Ovary (tissue), 9 donors: Measurements from ENCODE around the gene CACNG4. TPM values are rescaled to one million over a fixed set of nuclear protein-coding genes. Genes with fewer than 3 reads are reported as not detected.

Experiments used
- DNase-seq, 5 donors: peaks; one replicate each; pipeline ENCODE4 v3.0.0-alpha.2; 2019 to 2020
- H3K27ac ChIP-seq, 2 donors: fragments of 200-600 bp; one replicate each; pipeline versions ENCODE4 v1.5.1 to v1.8.0; 2019 to 2022
- H3K27me3 ChIP-seq: fragments of 200-600 bp; one replicate; pipeline ENCODE4 v1.8.0; 2022
- H3K36me3 ChIP-seq: fragments of 200-600 bp; sonication (generic); one replicate; pipeline ENCODE4 v1.5.1; 2019
- H3K4me1 ChIP-seq: one replicate; pipeline ENCODE4 v1.8.1; 2013; ENCODE audit warnings: mild to moderate bottlenecking, moderate library complexity; ENCODE audit not compliant: insufficient read depth
- H3K4me3 ChIP-seq: fragments of 200-600 bp; sonication (generic); one replicate; pipeline ENCODE4 v1.5.1; 2017
- H3K9me3 ChIP-seq, 2 donors: fragments of 200-600 bp in 1 of 2; sonication (generic) in 1 of 2; one replicate each; pipeline versions ENCODE4 v1.5.1 to v1.8.1; 2013 to 2019; ENCODE audit warnings: mild to moderate bottlenecking in 1 of 2, moderate library complexity in 1 of 2
- EP300 ChIP-seq: sonication (generic); formaldehyde crosslinking; IDR thresholded peaks from one replicate; pipeline ENCODE4 v1.6.1; 2017; ENCODE audit warnings: antibody characterized with exemption
- POLR2A ChIP-seq: fragments of 450-650 bp; IDR thresholded peaks from one replicate; pipeline ENCODE4 v1.6.1; 2017; ENCODE audit warnings: antibody characterized with exemption, mild to moderate bottlenecking, moderate library complexity
- WGBS, 3 donors: extraction: QIAGEN DNeasy Blood & Tissue Kit in 1 of 3; methylation state at CpG; one replicate each; pipeline versions ENCODE4 v1.1.5 to v1.1.7; 2013 to 2017; 5-methylcytosine and 5-hydroxymethylcytosine counted together
- intact Hi-C, 4 donors: fragments of 100-400 bp; cut with DNase I; formaldehyde crosslinking; loops; one replicate each; pipeline versions ENCODE4 v1.11.0 to v1.15.1; 2022 to 2023
- polyA plus RNA-seq, 2 donors: library from polyadenylated mRNA; stranded (reverse); fragments of 200-250 nt in 1 of 2; fragments of 350-450 nt in 1 of 2; fragmentation: Illumina TruSeq in 1 of 2; extraction: RNeasy Lipid Tissue Mini Kit (QIAGEN cat#74804) in 1 of 2; gene quantifications; one replicate each; pipeline ENCODE4 v1.2.3, GENCODE V29; 2013 to 2014
- total RNA-seq, 7 donors: library from RNA; depleted of rRNA in 2 of 7; stranded (reverse); fragments of >200 nt in 2 of 7; fragmentation: NEBNext Ultra II Directional in 3 of 7; extraction: Animal tissue kit (Norgen Biotek cat#: 25700) in 3 of 7; gene quantifications; one replicate each; pipeline versions ENCODE4 v1.1.0 to v1.2.4, GENCODE V29; 2016 to 2023
- TF ChIP-seq, protein P1 (sequence below), 3 donors: fragments of 450-650 bp in 2 of 3; fragments of 200-600 bp in 1 of 3; IDR thresholded peaks; one replicate each; pipeline versions ENCODE4 v1.5.1 to v1.8.0; 2016 to 2022; ENCODE audit warnings: antibody characterized with exemption in 3 of 3, mild to moderate bottlenecking in 1 of 3
- donor health status: DM: no; HTN: no; CAD: no; lungs with moderate emphysema.
- donor health status: DM: no; HTN: no; CAD: no.
- donor health status: Bipolar disorder and iron deficiency.
- donor health status: DM: yes; HTN: yes; CAD: no.
- donor health status: DM: no; HTN: no; CAD: no.
- donor health status: DM: yes; HTN: yes; CAD: no.

The CACNG4 gene
- total and polyA plus RNA-seq, 9 donors, result 0.02 to 4.9 (median 0.22) TPM; not detected in 2

DNA sequence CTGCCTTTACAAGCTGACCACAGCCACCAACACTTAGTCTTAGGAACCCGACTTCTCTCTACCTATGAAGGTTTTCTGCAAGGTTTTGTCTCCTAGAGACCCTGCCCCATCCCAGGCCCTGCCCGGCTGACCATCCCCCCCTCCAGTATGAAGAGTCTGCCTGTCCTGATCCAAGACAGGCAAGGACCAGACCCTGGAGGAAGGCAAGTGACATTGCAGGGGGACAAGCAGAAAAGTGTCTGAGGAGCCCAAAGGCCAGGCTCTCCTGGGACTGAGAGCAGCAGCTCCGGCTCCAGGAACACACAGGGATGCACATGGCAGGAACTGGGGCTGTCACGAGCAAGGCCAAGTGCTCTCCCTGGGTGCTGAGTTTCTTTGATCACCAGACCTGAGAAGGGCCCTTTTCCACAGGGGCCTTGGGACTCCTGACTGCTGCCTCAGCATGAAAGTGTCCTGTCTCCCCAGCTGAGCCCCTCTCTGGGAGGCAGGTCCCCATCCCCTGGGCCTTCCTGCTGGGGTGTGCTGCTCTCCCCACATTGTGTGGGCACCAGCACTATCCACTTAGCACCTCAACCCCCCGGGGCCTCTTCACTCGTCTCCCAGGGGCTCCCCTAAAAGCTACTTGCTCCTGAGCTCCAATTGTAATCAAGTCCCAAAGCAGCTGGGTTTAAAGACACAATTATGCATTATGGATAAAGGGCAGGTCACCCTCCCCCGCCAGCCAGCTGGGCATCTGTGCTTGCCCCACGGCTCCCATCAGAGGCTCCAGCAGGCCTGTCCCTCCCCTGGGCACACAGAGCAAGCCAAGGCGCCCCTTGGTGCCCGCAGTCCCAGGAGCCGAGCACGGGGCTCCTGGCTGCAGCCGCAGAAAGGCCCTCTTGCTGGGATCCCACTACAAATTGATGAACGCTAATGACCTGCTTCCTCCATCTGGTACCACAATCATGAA lies 11.6 kb upstream of the CACNG4 start:
- Histone ChIP-seq H3K4me1 (no peaks in the 10 kb centered on the region), H3K27ac (no peak overlapping the region), H3K4me3 (no peak overlapping the region), H3K36me3 (no peaks in the 10 kb centered on the region), H3K27me3 (no peaks in the 10 kb centered on the region), H3K9me3 (no peaks in the 10 kb centered on the region)
- TF ChIP-seq, protein P1, sequence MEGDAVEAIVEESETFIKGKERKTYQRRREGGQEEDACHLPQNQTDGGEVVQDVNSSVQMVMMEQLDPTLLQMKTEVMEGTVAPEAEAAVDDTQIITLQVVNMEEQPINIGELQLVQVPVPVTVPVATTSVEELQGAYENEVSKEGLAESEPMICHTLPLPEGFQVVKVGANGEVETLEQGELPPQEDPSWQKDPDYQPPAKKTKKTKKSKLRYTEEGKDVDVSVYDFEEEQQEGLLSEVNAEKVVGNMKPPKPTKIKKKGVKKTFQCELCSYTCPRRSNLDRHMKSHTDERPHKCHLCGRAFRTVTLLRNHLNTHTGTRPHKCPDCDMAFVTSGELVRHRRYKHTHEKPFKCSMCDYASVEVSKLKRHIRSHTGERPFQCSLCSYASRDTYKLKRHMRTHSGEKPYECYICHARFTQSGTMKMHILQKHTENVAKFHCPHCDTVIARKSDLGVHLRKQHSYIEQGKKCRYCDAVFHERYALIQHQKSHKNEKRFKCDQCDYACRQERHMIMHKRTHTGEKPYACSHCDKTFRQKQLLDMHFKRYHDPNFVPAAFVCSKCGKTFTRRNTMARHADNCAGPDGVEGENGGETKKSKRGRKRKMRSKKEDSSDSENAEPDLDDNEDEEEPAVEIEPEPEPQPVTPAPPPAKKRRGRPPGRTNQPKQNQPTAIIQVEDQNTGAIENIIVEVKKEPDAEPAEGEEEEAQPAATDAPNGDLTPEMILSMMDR (IDR thresholded peaks at IDR 0.05), result no peak
- TF ChIP-seq POLR2A (no peak), EP300 (no peak)
- DNase-seq, result no peak
- WGBS, 3 donors, result 77 to 84% (median 83%) methylated on average over 14 of the region's 14 CpGs
- intact Hi-C loops, result no loop called here

DNA sequence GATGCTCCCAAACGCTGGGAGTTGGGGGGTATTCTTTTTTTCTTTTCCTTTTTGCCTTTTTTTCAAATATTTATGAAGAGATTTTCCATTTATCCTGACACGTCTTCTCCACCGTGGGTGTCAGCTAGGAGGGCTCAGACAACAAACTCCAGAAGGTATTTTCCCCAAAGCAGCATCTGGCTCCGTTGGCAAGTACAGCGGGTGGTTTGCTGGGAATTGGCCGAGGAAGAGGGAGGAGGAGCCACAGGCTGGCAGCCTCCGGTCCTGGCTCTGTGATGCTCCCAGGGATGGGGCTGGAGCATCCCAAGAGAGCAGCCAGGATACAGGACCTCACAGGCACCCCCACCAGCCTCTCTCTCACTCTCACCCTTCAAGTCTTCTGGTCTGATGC lies 10.9 kb upstream of the CACNG4 start:
- Histone ChIP-seq H3K4me3 (no peak overlapping the region), H3K9me3 (no peaks in the 10 kb centered on the region), H3K4me1 (no peaks in the 10 kb centered on the region), H3K36me3 (no peaks in the 10 kb centered on the region), H3K27me3 (no peaks in the 10 kb centered on the region), H3K27ac (no peak overlapping the region)
- 15 to 26% (median 21%) methylated on average over 7 of the region's 7 CpGs for WGBS, 3 donors
- intact Hi-C loops, result no loop called here
- TF ChIP-seq EP300, result no peak
- TF ChIP-seq POLR2A, result no peak
- TF ChIP-seq, protein P1 (IDR thresholded peaks at IDR 0.05), result no peak
- no peak for DNase-seq

DNA sequence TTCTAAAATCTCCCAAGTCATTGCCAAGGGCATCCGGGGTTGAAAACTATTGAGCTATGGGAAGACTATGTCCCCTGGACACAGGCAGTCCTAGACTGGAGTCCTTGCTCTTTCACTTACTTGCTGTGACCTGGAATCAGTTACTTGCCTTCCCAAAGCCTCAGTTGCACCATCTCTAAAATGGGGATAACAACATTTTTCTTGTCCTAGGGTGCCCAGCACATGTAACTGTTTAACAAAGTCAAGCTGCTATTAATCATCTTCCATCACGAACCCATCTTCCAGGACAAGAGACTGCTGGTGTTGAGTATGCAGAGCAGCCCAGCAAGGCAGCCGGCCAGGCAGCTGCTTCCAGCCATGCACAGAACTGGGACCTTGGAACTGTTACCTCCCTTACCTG lies 9.9 kb upstream of the CACNG4 start:
- intact Hi-C loops, result no loop called here

DNA sequence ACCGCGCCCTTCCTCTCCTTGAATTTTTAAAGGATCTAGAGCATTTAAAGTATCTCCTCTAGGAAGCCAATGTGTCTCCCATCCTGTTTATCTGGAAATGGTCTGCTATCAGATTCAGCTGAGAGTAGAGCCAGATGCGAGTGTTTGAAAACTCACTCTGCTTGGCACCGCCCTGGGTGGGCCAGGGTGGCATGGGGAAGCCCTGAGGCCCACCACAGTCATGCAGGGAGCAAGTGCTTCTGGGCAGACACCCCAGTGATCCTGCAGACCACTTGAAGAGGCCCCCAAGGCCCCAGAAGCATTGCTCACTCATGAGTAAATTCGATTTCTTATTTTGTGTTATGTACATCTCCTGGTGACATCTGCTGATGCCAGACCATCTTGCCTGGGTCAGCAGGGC lies 8.7 kb upstream of the CACNG4 start:
- Histone ChIP-seq H3K4me3 (no peak overlapping the region), H3K36me3 (no peaks in the 10 kb centered on the region), H3K9me3 (no peaks in the 10 kb centered on the region), H3K4me1 (no peaks in the 10 kb centered on the region), H3K27ac (no peak overlapping the region), H3K27me3 (no peaks in the 10 kb centered on the region)
- TF ChIP-seq EP300 (no peak), POLR2A (no peak)
- TF ChIP-seq, protein P1 (IDR thresholded peaks at IDR 0.05), result no peak
- 86 to 94% (median 91%) methylated on average over 5 of the region's 5 CpGs for WGBS, 3 donors
- intact Hi-C loops, result no loop called here
- DNase-seq, result no peak

More for the DNA sequence above, 9.9 kb upstream of the CACNG4 start:
- H3K4me3 ChIP-seq, result no peak overlapping the region
- no peaks in the 10 kb centered on the region for H3K36me3 ChIP-seq
- no peak for TF ChIP-seq POLR2A
- no peak for TF ChIP-seq EP300
- TF ChIP-seq, protein P1 (IDR thresholded peaks at IDR 0.05), result no peak
- 84 to 94% (median 90%) methylated on average over 3 of the region's 3 CpGs for whole genome bisulfite sequencing, 3 donors
- no peak overlapping the region for H3K27ac ChIP-seq
- H3K27me3 ChIP-seq, result no peaks in the 10 kb centered on the region
- H3K4me1 ChIP-seq, result no peaks in the 10 kb centered on the region
- DNase-seq, result no peak
- H3K9me3 ChIP-seq, result no peaks in the 10 kb centered on the region
